ENCODE data around the gene WDR13.
A peak's percentile ranks its signal among the peaks of the same experiment; 100 is the strongest.

DNA sequence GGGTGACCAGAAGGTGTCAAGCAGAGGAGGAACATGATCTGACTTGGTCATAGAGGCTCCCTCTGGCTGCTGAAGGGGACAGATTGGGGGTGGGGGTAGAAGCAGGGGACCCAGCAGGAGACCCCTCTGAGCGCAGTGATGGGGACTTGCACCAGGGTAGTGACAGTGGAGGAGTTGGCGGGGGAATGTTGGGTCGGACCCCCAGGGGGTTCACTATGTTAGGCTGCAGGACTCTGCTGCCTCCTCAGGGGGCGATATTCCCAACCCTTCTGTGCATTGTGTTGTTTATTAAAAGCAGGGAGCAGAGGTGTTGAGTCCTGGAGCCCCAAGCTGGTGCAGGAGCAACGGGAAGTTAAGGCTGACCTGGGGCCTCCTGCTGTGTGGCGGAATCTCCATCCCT lies 8.8 kb downstream of the WDR13 start:
- TF ChIP-seq, protein P1, sequence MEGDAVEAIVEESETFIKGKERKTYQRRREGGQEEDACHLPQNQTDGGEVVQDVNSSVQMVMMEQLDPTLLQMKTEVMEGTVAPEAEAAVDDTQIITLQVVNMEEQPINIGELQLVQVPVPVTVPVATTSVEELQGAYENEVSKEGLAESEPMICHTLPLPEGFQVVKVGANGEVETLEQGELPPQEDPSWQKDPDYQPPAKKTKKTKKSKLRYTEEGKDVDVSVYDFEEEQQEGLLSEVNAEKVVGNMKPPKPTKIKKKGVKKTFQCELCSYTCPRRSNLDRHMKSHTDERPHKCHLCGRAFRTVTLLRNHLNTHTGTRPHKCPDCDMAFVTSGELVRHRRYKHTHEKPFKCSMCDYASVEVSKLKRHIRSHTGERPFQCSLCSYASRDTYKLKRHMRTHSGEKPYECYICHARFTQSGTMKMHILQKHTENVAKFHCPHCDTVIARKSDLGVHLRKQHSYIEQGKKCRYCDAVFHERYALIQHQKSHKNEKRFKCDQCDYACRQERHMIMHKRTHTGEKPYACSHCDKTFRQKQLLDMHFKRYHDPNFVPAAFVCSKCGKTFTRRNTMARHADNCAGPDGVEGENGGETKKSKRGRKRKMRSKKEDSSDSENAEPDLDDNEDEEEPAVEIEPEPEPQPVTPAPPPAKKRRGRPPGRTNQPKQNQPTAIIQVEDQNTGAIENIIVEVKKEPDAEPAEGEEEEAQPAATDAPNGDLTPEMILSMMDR (optimal IDR thresholded peaks at IDR 0.05 in 1 of 3, IDR thresholded peaks at IDR 0.05 in 1 of 3, conservative IDR thresholded peaks at IDR 0.05 in 1 of 3; ENCODE audit: extremely low read depth in 1 of 3, insufficient read depth in 2 of 3, low read length in 3 of 3): peak in 2 of 3 experiments; percentile 12
- TF ChIP-seq EZH2 (IDR thresholded peaks at IDR 0.05; ENCODE audit: low read length): no peak

Data from keratinocyte (primary cell).